ENCODE results near the gene FNDC4.

The FNDC4 gene

GRCh38 chr2:27494284-27494943 lies 586 bp downstream of the FNDC4 start:
- DNase-seq (ENCODE audit: low spot score): peak; percentile 33

- DNase-seq (ENCODE audit: low spot score): no peak
Observed at GRCh38 chr2:27493948-27494283, 1.1 kb downstream of the FNDC4 start.

GRCh38 chr2:27492557-27492956 lies 2.4 kb downstream of the FNDC4 start:
- no peak for DNase-seq (ENCODE audit: low spot score)

- DNase-seq (ENCODE audit: low spot score): peak; percentile 100
Observed at GRCh38 chr2:27489498-27490397, 5.3 kb downstream of the FNDC4 start, which contains the start of gene IFT172. Gene IFT172 (minus strand): TSS chr2:27489743. CDS start chr2:27489653, 90 bp downstream.

DNA sequence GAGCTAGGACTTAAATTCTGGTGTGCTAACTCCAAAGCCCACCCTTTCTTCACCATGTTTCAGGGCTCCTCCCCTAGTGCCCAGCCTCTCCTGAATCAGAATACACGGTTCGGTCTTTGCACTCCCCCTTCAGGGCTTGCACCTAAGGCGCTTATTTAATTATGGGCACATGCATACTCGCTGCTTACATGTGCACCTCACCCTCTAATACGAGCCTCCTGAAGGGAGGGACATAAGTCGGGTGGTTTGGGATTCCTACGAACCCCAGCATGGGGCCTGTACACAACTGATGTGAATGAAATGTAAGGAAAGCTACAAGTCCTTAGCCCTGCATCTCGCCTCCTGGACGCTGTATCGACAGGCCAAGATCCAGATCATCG lies 5.9 kb downstream of the FNDC4 start:
- DNase-seq (ENCODE audit: low spot score): peak; percentile 37

DNA sequence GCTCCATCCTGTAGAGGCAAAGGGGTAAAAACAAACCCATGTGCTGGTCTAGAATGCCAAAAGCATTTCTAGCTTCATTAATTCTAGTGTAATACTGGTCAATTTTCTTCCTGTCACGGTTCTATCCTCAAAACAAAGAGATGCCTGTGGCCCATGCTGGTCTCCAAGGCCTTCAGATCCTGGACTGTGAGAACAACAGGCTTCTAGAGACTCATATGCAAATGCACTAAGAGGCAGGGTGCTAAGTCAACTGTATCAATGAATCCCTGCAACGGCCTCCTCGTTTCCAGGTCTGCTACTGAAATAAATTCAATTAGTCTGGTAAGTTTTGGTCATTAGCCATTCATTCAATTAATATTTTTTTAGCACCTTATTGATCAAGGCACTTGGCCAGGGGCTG lies 9.5 kb downstream of the FNDC4 start:
- no peak for DNase-seq (ENCODE audit: low spot score)

DNA sequence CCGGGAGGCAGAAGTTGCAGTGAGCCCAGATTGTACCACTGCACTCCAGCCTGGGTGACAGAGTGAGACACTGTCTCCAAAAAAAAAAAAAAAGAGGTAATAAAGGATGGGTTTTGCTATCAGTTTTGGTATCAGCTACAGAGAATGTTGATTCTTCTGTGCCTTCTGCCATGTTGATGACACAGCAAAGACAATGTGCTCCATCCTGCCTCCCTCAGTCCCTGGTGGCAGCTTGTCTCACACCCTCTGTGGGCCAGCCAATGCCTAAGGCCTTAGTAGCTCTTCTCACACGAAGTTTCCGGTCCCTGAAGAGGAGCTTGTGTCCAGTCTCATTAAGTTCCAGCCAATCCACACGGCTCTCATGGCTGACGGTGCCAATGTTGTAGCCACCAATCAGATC lies 23.0 kb downstream of the FNDC4 start:
- no peak for DNase-seq (ENCODE audit: low spot score)

DNA sequence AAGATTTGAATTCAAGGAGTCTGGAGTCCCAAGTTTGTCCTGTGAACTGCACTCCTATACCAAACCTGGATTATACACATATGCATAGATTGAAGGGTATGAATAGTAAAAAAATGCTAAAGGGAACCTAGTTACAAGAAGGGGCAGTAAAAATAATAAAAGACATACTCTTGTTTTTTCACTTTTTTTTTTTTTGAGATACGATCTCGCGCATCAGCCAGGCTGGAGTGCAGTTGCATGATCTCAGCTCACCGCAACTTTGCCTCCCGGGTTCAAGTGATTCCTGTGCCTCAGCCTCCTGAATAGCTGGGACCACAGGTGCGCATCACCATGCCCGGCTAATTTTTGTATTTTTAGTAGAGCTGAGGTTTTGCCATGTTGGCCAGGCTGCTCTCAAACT lies 30.6 kb downstream of the FNDC4 start:
- DNase-seq (ENCODE audit: low spot score): no peak

DNA sequence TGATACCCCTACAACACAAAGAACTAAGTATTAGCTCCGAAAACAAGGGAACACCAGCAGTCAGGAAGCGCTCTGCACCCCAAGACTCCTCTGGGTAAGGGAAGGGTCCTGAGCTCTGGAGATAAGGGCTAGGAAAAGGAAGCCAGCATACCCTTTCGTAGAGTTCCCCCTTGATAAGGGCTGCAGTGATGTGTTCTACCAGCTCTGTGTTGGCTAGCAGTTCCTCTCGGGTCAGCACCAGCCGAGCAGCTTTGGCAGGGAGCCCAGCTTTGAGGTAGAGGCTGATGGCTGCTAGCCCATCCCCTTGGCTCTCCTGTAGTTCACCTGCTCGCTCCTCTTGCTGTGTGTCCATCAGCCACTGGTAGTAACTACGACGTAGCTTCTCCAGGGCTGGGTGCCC lies 33.9 kb downstream of the FNDC4 start:
- no peak for DNase-seq (ENCODE audit: low spot score)

DNA sequence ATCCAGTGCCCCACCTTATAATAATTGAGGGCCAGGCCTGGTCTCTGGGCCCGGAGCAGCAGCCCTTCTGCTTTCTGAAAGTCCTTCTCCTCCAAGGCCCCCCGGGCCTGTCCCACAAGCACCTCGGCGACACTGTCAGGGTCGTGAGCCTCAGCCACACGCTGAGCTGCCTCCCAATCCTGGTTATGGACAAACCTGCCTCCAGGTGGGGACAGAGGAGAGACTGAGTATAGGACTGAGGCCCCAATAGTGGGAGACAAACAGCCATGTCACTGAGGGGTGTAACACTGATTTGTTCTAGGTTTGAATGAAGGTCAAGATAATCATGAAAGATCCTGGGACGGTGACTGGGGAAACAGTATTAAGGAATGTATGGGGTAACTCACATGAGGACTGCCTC lies 41.0 kb downstream of the FNDC4 start:
- DNase-seq (ENCODE audit: low spot score): no peak

DNA sequence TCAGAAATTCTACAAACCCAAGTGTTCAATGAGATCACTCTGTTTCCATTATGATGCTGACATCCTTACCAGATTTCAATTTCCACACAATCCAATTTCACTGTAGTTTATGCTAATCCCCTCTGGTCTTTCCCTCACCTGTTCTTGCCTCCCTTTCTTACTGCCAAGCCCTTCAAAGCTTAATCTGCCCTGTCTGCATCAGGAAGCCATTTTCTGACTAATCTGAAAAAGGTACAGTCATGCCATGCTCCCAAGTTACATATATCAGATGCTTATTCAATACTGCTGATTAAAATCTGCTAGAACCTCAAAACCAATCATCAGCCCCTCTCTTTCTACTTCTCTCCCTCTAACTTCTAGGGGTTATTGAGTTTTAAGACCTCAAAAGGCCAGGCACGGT lies 43.9 kb downstream of the FNDC4 start:
- no peak for DNase-seq (ENCODE audit: low spot score)

DNA sequence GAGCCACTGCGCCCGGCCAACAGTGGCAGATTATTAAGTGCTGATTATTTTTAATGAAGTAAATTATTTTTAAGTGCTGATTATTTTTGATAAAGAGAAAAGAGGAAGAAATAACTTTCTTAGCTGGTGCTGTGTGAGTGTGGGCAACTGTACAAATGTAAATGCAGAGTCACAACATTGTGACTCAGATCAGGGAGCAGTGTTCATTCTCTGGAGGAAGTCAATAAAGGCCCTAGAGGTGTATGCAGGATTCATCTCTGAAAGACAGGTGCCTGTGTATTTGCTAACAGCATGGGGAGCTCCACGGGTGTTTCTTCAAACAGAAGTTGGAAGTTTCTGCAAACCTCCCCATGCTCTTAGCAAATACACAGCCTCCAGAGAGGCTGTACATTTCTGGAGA lies 46.6 kb downstream of the FNDC4 start:
- DNase-seq (ENCODE audit: low spot score): peak; percentile 17

GRCh38 chr2:27446057-27446456 lies 48.9 kb downstream of the FNDC4 start:
- DNase-seq (ENCODE audit: low spot score): peak; percentile 61

- DNase-seq (ENCODE audit: low spot score): no peak
Observed at GRCh38 chr2:27445615-27446014, 49.4 kb downstream of the FNDC4 start.

- no peak for DNase-seq (ENCODE audit: low spot score)
Observed at GRCh38 chr2:27445155-27445554, 49.8 kb downstream of the FNDC4 start.

- no peak for DNase-seq (ENCODE audit: low spot score)
Observed at GRCh38 chr2:27442920-27443282, 52.1 kb downstream of the FNDC4 start.

- peak; percentile 64 for DNase-seq (ENCODE audit: low spot score)
Observed at GRCh38 chr2:27441958-27442919, 52.8 kb downstream of the FNDC4 start, which contains the start of gene KRTCAP3. Gene KRTCAP3 (plus strand): TSS chr2:27442381. CDS start chr2:27442413, 32 bp downstream.
